ENCODE data around the gene ATP13A3.

Gene ATP13A3

DNA sequence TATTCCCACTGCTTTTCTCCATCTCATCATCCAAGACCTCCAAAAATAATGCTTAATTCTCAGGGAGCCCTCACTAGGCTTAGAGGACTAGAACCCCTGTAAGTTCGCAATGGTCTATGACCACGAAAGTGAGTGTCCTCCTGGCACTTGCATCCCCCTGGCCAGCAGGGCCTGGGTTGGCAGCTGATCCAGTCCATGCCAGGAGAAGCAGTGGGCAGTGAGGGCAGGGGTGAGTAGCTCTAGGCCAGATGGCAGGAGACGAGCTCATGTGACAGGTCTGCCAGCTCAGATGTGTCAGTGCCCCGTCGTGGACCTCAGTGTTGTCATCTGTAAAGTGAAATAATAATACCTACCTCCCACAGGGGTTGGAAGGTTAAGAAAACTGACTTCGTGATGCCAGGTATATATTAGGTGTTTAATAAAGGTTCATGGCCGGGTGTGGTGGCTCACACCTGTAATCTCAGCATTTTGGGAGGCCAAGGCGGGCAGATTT, 98.8 kb downstream of the ATP13A3 start:
- no peak for FAIRE-seq

GRCh38 chr3:194387276-194387675, 99.5 kb downstream of the ATP13A3 start:
- no peak for FAIRE-seq

- FAIRE-seq, result no peak
Measured at GRCh38 chr3:194386648-194387047, 100.2 kb downstream of the ATP13A3 start.

DNA sequence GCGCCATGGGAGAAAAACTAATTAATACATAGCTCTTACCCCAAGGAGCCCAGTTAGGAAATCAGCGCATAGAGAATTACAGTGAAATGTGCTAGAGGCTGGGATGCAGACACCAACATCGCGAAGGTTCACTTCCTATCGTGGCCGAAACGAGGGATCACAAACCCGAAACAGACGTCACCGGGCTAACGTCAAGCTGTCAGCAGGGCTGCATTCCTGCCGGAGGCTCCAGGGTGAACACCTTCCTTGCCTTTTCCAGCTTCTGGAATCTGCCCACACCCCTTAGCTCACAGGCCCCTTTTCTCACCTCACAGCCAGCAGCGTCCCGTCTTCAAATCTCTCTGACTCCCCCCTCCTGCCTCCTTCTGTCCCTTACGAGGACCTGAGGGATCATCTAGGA, 100.7 kb downstream of the ATP13A3 start:
- FAIRE-seq, result no peak

- no peak for FAIRE-seq
Measured at GRCh38 chr3:194384569-194385001, 102.2 kb downstream of the ATP13A3 start.

- no peak for FAIRE-seq
Measured at GRCh38 chr3:194384156-194384555, 102.6 kb downstream of the ATP13A3 start.

- FAIRE-seq, result no peak
Measured at GRCh38 chr3:194383276-194383940, 103.4 kb downstream of the ATP13A3 start.

DNA sequence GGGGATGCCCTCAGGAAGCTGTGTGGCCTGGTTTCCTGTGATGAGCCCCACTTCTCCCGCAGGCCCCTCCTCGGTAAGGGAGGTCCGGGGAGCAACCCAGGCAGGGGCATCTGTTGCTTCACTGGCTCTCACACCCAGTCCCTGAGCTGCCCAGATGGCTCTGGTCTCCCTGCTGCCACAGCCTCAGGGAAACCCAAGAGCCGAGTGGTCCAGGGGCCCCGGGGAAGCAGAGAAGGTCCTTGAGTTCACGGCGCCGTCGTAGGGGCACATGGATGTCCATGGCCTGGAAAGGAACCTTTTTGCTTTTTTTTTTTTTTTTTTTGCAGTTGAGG, 103.9 kb downstream of the ATP13A3 start:
- FAIRE-seq, result no peak

- no peak for FAIRE-seq
Measured at GRCh38 chr3:194382196-194382891, 104.5 kb downstream of the ATP13A3 start.

DNA sequence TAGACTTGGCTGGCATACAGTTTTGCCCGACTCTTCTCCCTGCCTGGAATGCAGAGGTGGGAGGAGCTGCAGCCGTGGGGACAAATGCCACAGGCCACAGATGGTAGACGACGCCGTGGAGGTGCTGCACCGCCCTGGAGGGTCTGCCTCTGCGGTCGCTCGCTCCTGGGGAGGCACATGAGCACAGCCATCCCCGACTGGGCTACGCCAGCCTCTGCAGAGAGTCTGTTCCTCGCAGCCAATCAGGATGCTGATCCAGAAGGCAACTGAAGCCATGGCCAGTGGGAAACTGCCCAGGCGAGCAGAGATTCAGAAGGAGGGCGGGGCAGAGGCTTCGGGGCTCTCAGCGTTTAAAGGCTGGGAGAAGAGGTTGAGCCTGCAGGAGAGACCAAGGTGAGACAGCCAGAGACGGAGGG, 105.3 kb downstream of the ATP13A3 start:
- FAIRE-seq, result no peak

GRCh38 chr3:194380326-194380725, 106.5 kb downstream of the ATP13A3 start:
- FAIRE-seq, result no peak

DNA sequence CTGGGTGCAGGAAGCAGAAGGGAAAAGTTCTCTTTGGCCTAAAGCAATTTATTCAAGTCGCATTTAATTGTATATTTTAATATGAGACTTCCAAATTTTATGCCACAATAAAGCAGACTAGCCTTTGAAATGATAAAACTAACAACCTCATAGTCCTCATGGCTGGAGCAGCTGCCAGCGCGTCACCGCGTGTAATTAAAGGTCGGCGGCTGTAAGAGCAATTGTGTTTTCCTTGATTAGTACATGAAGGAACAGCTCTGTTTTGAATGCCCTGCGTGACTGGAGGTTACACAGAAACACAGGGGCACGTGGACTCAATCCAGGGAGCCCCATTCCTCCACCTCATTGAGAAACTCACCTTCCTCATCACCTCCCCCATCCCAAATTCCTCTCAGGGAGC, 107.2 kb downstream of the ATP13A3 start:
- FAIRE-seq, result no peak

GRCh38 chr3:194379231-194379630, 107.6 kb downstream of the ATP13A3 start:
- FAIRE-seq, result no peak

DNA sequence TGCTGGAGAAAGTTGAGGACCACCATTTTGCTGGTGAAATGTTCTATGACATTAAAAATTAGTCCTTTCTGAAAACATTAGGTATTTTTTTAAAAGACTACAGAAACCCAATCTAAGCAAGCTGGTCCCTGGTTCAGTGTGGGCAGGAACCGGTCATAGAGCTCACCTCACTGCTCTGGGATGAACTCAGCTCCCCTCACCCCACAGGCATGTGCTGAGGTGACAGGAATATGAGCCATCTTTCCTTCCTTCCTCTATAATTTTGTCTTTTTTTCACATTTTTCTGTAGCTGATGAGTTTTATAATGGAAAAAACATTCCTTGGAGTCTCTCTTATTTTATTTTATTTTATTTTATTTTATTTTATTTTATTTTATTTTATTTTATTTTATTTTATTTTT, 109.1 kb downstream of the ATP13A3 start:
- FAIRE-seq, result no peak

- FAIRE-seq, result no peak
Measured at GRCh38 chr3:194376241-194376560, 110.6 kb downstream of the ATP13A3 start.

- FAIRE-seq, result no peak
Measured at GRCh38 chr3:194375473-194376240, 111.1 kb downstream of the ATP13A3 start.

GRCh38 chr3:194374935-194375334, 111.9 kb downstream of the ATP13A3 start:
- FAIRE-seq, result no peak

- no peak for FAIRE-seq
Measured at GRCh38 chr3:194373899-194374298, 112.9 kb downstream of the ATP13A3 start.

GRCh38 chr3:194373028-194373427, 113.8 kb downstream of the ATP13A3 start:
- no peak for FAIRE-seq

- FAIRE-seq, result no peak
Measured at GRCh38 chr3:194370753-194371152, 116.0 kb downstream of the ATP13A3 start.

- no peak for FAIRE-seq
Measured at GRCh38 chr3:194369522-194370279, 117.1 kb downstream of the ATP13A3 start, which contains the start of gene LRRC15. TSS of gene LRRC15 (minus strand) at chr3:194369743. CDS start at chr3:194361043, 8,700 bp downstream.

GRCh38 chr3:194368918-194369317, 117.9 kb downstream of the ATP13A3 start:
- no peak for FAIRE-seq

All from TTC549 (cell line).